NCI-H2107 treated with DMSO at 0.1 percent for 48 hours (cell line): ENCODE measurements around the gene PKD1.

ENCODE experiments used
- DNase-seq: peaks from one replicate; lab custom pipeline; 2025; ENCODE audit not compliant: unreplicated experiment; lab: John Stamatoyannopoulos, UW

PKD1 gene

GRCh38 chr16:2135770-2136490 is at the start of gene PKD1:
Gene PKD1, minus strand, starts transcription at chr16:2135898. Its CDS starts 209 bp downstream, at chr16:2135689.
- peak; percentile 42 for DNase-seq

- DNase-seq: no peak
Observed at GRCh38 chr16:2184962-2185361, 49.3 kb upstream of the PKD1 start.

- DNase-seq: no peak
Observed at GRCh38 chr16:2184346-2184745, 48.6 kb upstream of the PKD1 start.

- DNase-seq: no peak
Observed at GRCh38 chr16:2183671-2184070, 48.0 kb upstream of the PKD1 start.

- DNase-seq: no peak
Observed at GRCh38 chr16:2181952-2182351, 46.3 kb upstream of the PKD1 start.

- no peak for DNase-seq
Observed at GRCh38 chr16:2180962-2181923, 45.5 kb upstream of the PKD1 start.

- DNase-seq: no peak
Observed at GRCh38 chr16:2180461-2180860, 44.8 kb upstream of the PKD1 start.

- no peak for DNase-seq
Observed at GRCh38 chr16:2179576-2179975, 43.9 kb upstream of the PKD1 start.

GRCh38 chr16:2179107-2179501 is 43.4 kb upstream of the PKD1 start:
- no peak for DNase-seq

- no peak for DNase-seq
Observed at GRCh38 chr16:2178321-2179106, 42.8 kb upstream of the PKD1 start.

- no peak for DNase-seq
Observed at GRCh38 chr16:2177561-2177960, 41.9 kb upstream of the PKD1 start.

- no peak for DNase-seq
Observed at GRCh38 chr16:2177101-2177500, 41.4 kb upstream of the PKD1 start.

GRCh38 chr16:2176047-2176446 is 40.3 kb upstream of the PKD1 start:
- DNase-seq: no peak

GRCh38 chr16:2175454-2175853 is 39.8 kb upstream of the PKD1 start:
- DNase-seq: no peak

- DNase-seq: no peak
Observed at GRCh38 chr16:2174396-2175131, 38.9 kb upstream of the PKD1 start.

- no peak for DNase-seq
Observed at GRCh38 chr16:2173916-2174315, 38.2 kb upstream of the PKD1 start.

GRCh38 chr16:2173366-2173765 is 37.7 kb upstream of the PKD1 start:
- DNase-seq: no peak

GRCh38 chr16:2172688-2173335 is 37.1 kb upstream of the PKD1 start:
- DNase-seq: no peak

GRCh38 chr16:2171601-2172178 is 36.0 kb upstream of the PKD1 start:
- no peak for DNase-seq
